ENCODE results near the gene SLC19A2. TPM values are rescaled to one million over a fixed set of nuclear protein-coding genes. Genes with fewer than 3 reads are reported as not detected.

The SLC19A2 gene
- total and polyA plus RNA-seq, 2 of the 13 experiments (the other 11 are each of a cell fraction or from before 2014, with no cell fraction given), result 30.4 to 56.0 TPM

DNA sequence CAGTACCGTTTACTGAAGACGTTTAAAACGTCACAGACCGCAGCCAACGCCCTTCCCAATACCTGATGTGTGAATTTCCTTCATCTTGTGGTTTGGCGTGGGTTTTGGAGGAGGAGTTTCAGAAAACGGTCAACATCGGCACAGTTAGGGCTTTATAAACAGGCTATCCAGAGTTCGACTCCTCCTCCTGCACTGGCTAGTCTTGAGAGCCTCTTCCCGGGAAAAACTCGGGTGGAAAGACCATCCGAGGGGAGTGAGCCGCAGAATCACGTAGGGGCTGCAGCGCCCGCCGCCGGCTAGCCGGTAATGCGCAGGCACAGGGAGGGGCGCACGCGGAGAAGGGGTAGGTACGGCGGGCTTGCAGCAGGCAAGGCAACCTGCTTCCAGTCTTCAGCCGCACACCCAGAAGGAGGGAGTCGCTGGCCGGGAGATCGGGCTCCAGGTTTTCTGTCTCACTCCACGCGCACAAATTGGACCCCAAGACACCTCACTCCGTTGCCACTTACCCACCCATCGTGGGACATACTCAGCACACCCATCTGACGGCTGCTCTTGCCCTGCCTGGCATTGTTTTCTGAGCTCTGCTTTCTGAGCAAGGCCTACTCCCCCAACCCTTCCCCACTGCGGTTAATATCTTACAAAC is 25.4 kb downstream of the SLC19A2 start (continued):
- no peak for TF ChIP-seq ZNF24 (IDR thresholded peaks at IDR 0.05)
- TF ChIP-seq TOE1 (CRISPR knock-in tag; IDR thresholded peaks at IDR 0.05), result no peak
- no peak for TF ChIP-seq CREM (IDR thresholded peaks at IDR 0.05)
- no peak for TF ChIP-seq CREM (CRISPR knock-in tag; IDR thresholded peaks at IDR 0.05)
- TF ChIP-seq CHD4 (IDR thresholded peaks at IDR 0.05; ENCODE audit: borderline replicate concordance, low read length), result no peak
- no peak for TF ChIP-seq ZNF160 (CRISPR knock-in tag; IDR thresholded peaks at IDR 0.05)
- no peak for TF ChIP-seq ZNF720 (CRISPR knock-in tag; IDR thresholded peaks at IDR 0.05)
- TF ChIP-seq, protein P1, sequence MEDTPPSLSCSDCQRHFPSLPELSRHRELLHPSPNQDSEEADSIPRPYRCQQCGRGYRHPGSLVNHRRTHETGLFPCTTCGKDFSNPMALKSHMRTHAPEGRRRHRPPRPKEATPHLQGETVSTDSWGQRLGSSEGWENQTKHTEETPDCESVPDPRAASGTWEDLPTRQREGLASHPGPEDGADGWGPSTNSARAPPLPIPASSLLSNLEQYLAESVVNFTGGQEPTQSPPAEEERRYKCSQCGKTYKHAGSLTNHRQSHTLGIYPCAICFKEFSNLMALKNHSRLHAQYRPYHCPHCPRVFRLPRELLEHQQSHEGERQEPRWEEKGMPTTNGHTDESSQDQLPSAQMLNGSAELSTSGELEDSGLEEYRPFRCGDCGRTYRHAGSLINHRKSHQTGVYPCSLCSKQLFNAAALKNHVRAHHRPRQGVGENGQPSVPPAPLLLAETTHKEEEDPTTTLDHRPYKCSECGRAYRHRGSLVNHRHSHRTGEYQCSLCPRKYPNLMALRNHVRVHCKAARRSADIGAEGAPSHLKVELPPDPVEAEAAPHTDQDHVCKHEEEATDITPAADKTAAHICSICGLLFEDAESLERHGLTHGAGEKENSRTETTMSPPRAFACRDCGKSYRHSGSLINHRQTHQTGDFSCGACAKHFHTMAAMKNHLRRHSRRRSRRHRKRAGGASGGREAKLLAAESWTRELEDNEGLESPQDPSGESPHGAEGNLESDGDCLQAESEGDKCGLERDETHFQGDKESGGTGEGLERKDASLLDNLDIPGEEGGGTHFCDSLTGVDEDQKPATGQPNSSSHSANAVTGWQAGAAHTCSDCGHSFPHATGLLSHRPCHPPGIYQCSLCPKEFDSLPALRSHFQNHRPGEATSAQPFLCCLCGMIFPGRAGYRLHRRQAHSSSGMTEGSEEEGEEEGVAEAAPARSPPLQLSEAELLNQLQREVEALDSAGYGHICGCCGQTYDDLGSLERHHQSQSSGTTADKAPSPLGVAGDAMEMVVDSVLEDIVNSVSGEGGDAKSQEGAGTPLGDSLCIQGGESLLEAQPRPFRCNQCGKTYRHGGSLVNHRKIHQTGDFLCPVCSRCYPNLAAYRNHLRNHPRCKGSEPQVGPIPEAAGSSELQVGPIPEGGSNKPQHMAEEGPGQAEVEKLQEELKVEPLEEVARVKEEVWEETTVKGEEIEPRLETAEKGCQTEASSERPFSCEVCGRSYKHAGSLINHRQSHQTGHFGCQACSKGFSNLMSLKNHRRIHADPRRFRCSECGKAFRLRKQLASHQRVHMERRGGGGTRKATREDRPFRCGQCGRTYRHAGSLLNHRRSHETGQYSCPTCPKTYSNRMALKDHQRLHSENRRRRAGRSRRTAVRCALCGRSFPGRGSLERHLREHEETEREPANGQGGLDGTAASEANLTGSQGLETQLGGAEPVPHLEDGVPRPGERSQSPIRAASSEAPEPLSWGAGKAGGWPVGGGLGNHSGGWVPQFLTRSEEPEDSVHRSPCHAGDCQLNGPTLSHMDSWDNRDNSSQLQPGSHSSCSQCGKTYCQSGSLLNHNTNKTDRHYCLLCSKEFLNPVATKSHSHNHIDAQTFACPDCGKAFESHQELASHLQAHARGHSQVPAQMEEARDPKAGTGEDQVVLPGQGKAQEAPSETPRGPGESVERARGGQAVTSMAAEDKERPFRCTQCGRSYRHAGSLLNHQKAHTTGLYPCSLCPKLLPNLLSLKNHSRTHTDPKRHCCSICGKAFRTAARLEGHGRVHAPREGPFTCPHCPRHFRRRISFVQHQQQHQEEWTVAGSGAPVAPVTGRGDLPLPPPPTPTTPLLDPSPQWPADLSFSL (CRISPR knock-in tag; IDR thresholded peaks at IDR 0.05), result no peak
- TF ChIP-seq ZNF766 (CRISPR knock-in tag; IDR thresholded peaks at IDR 0.05; ENCODE audit: borderline replicate concordance), result no peak
- TF ChIP-seq, protein P2, sequence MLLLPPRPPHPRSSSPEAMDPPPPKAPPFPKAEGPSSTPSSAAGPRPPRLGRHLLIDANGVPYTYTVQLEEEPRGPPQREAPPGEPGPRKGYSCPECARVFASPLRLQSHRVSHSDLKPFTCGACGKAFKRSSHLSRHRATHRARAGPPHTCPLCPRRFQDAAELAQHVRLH (CRISPR knock-in tag; IDR thresholded peaks at IDR 0.05; ENCODE audit: borderline replicate concordance, low read depth), result no peak
- no peak for TF ChIP-seq RCOR2 (CRISPR knock-in tag; IDR thresholded peaks at IDR 0.05)

All from HepG2 (cell line).